UCSD-AML1 (cell line): Measurements from ENCODE around the gene TAS1R2.

ENCODE experiments used
- DNase-seq: peaks from one replicate; lab custom pipeline; 2025; ENCODE audit not compliant: unreplicated experiment; lab: John Stamatoyannopoulos, UW

The TAS1R2 gene

GRCh38 chr1:18803151-18803791, 56.2 kb downstream of the TAS1R2 start:
- no peak for DNase-seq

GRCh38 chr1:18802231-18802630, 57.2 kb downstream of the TAS1R2 start:
- no peak for DNase-seq

GRCh38 chr1:18800258-18800657, 59.2 kb downstream of the TAS1R2 start:
- no peak for DNase-seq

GRCh38 chr1:18799454-18799853, 60.0 kb downstream of the TAS1R2 start:
- no peak for DNase-seq

- DNase-seq = no peak
Observed at GRCh38 chr1:18798946-18799345, 60.5 kb downstream of the TAS1R2 start.

- DNase-seq = no peak
Observed at GRCh38 chr1:18798533-18798932, 60.9 kb downstream of the TAS1R2 start.

- DNase-seq = no peak
Observed at GRCh38 chr1:18796950-18797349, 62.5 kb downstream of the TAS1R2 start.

- no peak for DNase-seq
Observed at GRCh38 chr1:18795002-18795689, 64.3 kb downstream of the TAS1R2 start.

GRCh38 chr1:18794561-18794960, 64.9 kb downstream of the TAS1R2 start:
- no peak for DNase-seq

- DNase-seq = no peak
Observed at GRCh38 chr1:18794051-18794450, 65.4 kb downstream of the TAS1R2 start.

GRCh38 chr1:18793164-18793563, 66.3 kb downstream of the TAS1R2 start:
- no peak for DNase-seq

GRCh38 chr1:18792747-18793146, 66.7 kb downstream of the TAS1R2 start:
- no peak for DNase-seq
